Skeletal muscle satellite cell (primary cell): ENCODE data around the gene HPS1.

Experiments used
- H3K27me3 ChIP-seq: 2 replicates; pipeline ENCODE4 v1.7.0; 2013; ENCODE audit warnings: low read length; ENCODE audit not compliant: control insufficient read depth, insufficient read depth
- H3K36me3 ChIP-seq: 2 replicates; pipeline ENCODE4 v1.7.0; 2013; ENCODE audit warnings: mild to moderate bottlenecking, control low read depth, low read length; ENCODE audit not compliant: insufficient read depth
- H3K4me1 ChIP-seq: 2 replicates; pipeline ENCODE4 v1.7.0; 2013; ENCODE audit warnings: low read length; ENCODE audit not compliant: control insufficient read depth, insufficient read depth
- H3K4me2 ChIP-seq: 2 replicates; pipeline ENCODE4 v1.7.0; 2013; ENCODE audit warnings: mild to moderate bottlenecking, low read length
- H3K4me3 ChIP-seq: 2 replicates; pipeline ENCODE4 v1.7.0; 2013; ENCODE audit warnings: low read length
- H3K9ac ChIP-seq: 2 replicates; pipeline ENCODE4 v1.7.0; 2013; ENCODE audit warnings: mild to moderate bottlenecking, low read depth, low read length, moderate library complexity
- H3K9me3 ChIP-seq: replicated peaks from 2 replicates; pipeline ENCODE4 v1.7.0; 2013; ENCODE audit warnings: mild to moderate bottlenecking, control low read depth, low read length

HPS1 gene

GRCh38 chr10:98427011-98427515 lies 19.7 kb downstream of the HPS1 start:
- peaks cover 68% of the 10 kb centered on the region for H3K36me3 ChIP-seq
- H3K9ac ChIP-seq: no peak overlapping the region
- H3K27me3 ChIP-seq: no peaks in the 10 kb centered on the region
- no peaks in the 10 kb centered on the region for H3K4me1 ChIP-seq
- H3K9me3 ChIP-seq: no peaks in the 10 kb centered on the region
- H3K4me3 ChIP-seq: no peak overlapping the region
- no peak overlapping the region for H3K4me2 ChIP-seq

GRCh38 chr10:98425511-98426352 lies 21.0 kb downstream of the HPS1 start:
- Histone ChIP-seq H3K9me3 (no peaks in the 10 kb centered on the region), H3K4me2 (no peak overlapping the region), H3K9ac (no peak overlapping the region), H3K27me3 (no peaks in the 10 kb centered on the region), H3K4me1 (no peaks in the 10 kb centered on the region), H3K4me3 (no peak overlapping the region), H3K36me3 (peaks cover 55% of the 10 kb centered on the region)

DNA sequence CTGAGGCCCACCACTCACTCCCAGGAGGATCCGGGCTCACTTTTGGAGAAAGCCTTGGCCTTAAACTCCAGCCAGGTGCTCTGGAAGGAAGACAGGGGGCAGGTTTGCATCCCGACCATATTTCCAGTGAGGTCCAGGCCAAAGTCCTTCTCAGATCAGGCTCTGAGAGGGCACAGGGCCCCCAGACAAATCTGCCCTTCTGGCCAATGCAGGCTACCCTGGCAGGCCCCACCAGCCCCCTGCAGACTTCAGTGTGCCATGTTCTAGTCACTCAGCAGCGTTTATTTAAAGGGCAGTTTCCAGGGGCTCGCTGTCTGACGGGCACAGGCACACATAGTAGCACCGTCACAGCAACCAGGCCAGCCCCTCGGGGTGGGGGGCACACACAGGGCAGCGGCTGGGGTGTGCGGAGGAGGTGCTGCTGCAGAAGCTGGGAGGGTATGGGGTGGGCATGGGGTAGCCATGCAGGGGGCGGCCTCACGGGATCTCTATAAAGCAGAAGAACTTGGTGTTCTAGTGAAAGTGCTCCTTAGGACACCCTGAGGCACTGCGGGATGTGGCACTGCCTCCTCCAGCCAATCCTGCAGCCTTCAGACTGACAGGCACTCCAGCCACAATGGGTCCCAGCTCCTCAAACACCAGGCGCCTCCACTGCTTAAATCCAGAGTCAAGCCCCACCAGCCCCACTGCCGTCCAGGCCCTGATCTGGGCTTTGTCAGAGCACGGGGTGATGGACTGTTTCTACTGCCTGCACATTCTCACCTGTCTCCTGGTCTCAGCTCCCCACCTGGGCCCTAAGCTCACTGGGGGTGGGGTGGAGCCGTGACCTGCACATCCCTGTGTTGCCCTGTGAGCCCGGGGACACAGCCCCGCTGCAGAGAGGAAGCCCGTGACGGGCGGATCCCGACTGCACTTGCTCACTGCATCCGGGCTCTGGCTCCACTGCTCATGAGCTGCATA lies 22.2 kb downstream of the HPS1 start:
- no peak overlapping the region for H3K4me2 ChIP-seq
- H3K27me3 ChIP-seq: no peaks in the 10 kb centered on the region
- H3K9ac ChIP-seq: no peak overlapping the region
- H3K36me3 ChIP-seq: peaks cover 51% of the 10 kb centered on the region
- H3K9me3 ChIP-seq: no peaks in the 10 kb centered on the region
- H3K4me1 ChIP-seq: no peaks in the 10 kb centered on the region
- no peak overlapping the region for H3K4me3 ChIP-seq

DNA sequence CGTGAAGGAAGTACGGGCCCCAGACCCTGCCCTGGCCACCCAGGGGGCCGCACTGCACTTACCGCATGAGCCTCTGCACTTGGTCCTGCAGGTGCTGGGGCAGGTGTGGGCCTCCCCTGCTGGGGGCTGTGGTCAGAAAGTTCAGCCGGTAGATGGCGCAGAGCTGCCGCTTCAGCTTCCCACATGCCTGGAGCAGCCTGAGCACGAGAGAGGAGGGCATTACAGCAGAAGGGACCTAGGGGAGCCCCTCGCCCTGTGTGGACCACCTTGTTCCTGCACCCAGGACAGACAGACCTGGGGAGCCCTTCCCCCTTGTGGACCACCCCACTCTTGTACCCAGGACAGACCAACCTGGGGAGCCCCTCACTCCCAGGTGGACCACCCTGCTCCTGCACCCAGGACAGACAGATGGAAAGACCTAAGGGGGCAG lies 23.0 kb downstream of the HPS1 start:
- H3K36me3 ChIP-seq: peaks cover 55% of the 10 kb centered on the region

GRCh38 chr10:98422182-98422581 lies 24.6 kb downstream of the HPS1 start:
- H3K4me2 ChIP-seq: no peak overlapping the region
- H3K27me3 ChIP-seq: no peaks in the 10 kb centered on the region
- no peak overlapping the region for H3K9ac ChIP-seq
- H3K4me1 ChIP-seq: no peaks in the 10 kb centered on the region
- no peaks in the 10 kb centered on the region for H3K9me3 ChIP-seq
- peaks cover 54% of the 10 kb centered on the region for H3K36me3 ChIP-seq
- H3K4me3 ChIP-seq: no peak overlapping the region

More for the DNA sequence above, 23.0 kb downstream of the HPS1 start:
- H3K9me3 ChIP-seq: no peaks in the 10 kb centered on the region
- no peaks in the 10 kb centered on the region for H3K27me3 ChIP-seq
- no peak overlapping the region for H3K9ac ChIP-seq
- no peaks in the 10 kb centered on the region for H3K4me1 ChIP-seq
- no peak overlapping the region for H3K4me2 ChIP-seq
- no peak overlapping the region for H3K4me3 ChIP-seq

- H3K9me3 ChIP-seq: no peaks in the 10 kb centered on the region
- H3K9ac ChIP-seq: no peak overlapping the region
- H3K4me1 ChIP-seq: no peaks in the 10 kb centered on the region
- H3K4me3 ChIP-seq: no peak overlapping the region
- peaks cover 44% of the 10 kb centered on the region for H3K36me3 ChIP-seq
- no peak overlapping the region for H3K4me2 ChIP-seq
- no peaks in the 10 kb centered on the region for H3K27me3 ChIP-seq
Measured at GRCh38 chr10:98420786-98421185, 25.9 kb downstream of the HPS1 start.

DNA sequence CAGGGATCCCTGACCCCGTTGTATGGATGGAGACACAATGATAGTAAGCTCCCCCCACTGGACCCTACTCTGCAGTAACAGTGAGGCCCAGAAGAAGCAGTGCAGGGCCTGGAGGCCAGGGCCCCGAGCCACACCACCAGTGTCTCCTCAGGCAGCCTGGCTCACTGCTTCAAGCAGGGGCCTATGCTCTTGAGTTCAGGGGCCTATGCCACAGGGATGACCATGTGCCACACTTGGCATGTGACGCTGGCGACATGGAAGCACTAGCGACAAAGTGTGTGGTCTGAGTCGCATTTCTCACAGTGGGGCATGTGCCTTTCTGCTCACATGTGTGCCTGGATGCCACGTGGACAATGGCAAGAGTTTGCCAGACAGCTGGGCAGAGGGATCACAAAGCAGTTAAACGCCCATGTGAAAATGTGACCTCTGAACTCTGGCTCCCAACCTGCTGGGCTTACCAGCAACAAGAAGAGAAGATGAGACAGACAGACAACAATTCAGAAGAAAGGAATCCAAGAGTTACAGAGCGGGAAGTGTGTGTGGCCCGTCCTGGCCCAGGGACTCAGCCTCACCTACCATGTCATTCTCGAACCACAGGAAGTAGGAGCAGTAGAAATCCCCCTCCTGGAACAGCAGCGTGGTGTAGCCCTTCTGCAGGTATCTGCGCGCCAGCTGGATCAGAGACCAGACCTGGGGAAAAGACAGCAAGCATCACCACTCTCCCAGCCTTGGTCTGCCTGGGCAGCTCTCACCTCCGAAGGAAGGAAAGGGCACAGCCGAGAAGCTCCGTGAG lies 27.1 kb downstream of the HPS1 start:
- peaks cover 10% of the 10 kb centered on the region for H3K4me1 ChIP-seq
- H3K4me2 ChIP-seq: no peak overlapping the region
- H3K9me3 ChIP-seq: no peaks in the 10 kb centered on the region
- H3K9ac ChIP-seq: no peak overlapping the region
- no peaks in the 10 kb centered on the region for H3K27me3 ChIP-seq
- H3K36me3 ChIP-seq: peaks cover 40% of the 10 kb centered on the region
- no peak overlapping the region for H3K4me3 ChIP-seq

- no peak overlapping the region for H3K9ac ChIP-seq
- peaks cover 38% of the 10 kb centered on the region for H3K36me3 ChIP-seq
- no peak overlapping the region for H3K4me2 ChIP-seq
- H3K4me1 ChIP-seq: peaks cover 17% of the 10 kb centered on the region
- H3K9me3 ChIP-seq: no peaks in the 10 kb centered on the region
- H3K27me3 ChIP-seq: no peaks in the 10 kb centered on the region
- H3K4me3 ChIP-seq: no peak overlapping the region
Measured at GRCh38 chr10:98418665-98419468, 27.9 kb downstream of the HPS1 start.

DNA sequence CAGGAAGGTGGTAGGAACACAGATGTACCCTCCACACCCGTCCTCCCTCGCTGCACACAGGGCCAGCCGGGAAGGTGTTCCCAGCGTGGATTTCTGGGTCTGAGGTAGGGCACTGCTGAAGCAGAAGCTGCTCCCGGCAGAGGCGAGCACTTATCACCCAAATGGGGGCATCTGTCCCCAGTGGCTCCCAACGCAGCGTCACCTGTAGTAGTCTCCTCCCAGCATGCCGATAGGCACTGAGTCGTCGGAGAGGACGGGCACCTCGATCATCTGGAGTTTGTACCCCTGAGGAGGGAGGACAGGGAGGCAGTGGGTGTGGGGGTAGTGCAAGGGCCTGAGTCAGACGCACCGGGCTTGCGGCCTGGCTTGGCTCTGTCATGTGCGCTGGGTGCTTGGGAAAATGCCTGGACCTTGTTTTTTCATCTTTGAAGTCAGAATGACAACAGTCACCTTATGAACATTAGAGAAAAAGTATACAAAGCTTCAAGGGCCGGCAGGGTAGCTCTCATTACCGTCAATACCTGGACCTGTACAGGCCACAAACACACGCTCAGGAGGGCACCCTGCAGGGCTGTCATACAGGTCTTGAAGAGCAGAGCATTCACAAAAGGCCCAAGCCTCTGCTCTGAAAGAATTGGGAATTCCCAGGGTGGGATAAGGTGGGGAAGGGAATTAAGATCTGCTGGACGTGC lies 28.6 kb downstream of the HPS1 start:
- no peak overlapping the region for H3K9ac ChIP-seq
- H3K36me3 ChIP-seq: peaks cover 32% of the 10 kb centered on the region
- H3K4me1 ChIP-seq: peaks cover 17% of the 10 kb centered on the region
- no peaks in the 10 kb centered on the region for H3K27me3 ChIP-seq
- no peak overlapping the region for H3K4me3 ChIP-seq
- no peak overlapping the region for H3K4me2 ChIP-seq
- H3K9me3 ChIP-seq: no peaks in the 10 kb centered on the region

DNA sequence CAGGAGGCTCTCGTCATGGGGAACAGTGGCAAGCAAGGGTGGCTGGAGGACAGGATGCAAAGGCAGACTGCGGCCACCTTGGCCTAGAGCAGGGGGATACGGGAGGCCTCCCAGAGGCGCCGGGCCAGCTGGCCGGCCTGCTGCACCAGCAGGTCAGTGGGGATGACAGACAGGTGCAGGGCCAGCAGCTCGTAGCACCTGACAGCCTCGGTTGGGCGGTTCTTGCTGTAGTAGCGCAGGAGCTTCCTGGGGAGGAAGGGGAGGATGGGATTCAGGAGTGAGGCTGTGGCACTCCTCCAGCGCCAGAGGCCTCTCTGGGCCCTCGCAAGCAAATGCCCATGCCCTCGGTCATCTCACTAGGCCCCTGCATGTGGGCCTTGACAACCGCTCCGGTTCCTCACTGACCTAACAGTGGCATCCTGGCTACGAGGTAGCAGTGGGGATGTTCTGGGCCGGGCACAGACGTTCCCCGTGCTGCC lies 29.2 kb downstream of the HPS1 start:
- Histone ChIP-seq H3K4me3 (no peak overlapping the region), H3K4me2 (no peak overlapping the region), H3K36me3 (peaks cover 29% of the 10 kb centered on the region), H3K9me3 (no peaks in the 10 kb centered on the region), H3K27me3 (no peaks in the 10 kb centered on the region), H3K4me1 (peaks cover 17% of the 10 kb centered on the region), H3K9ac (no peak overlapping the region)
